Right kidney (tissue), 1 donor: ENCODE results near the gene TEX261.

Experiments used
- DNase-seq: peaks from one replicate; pipeline ENCODE4 v3.0.0-alpha.2; 2016

Gene TEX261

DNA sequence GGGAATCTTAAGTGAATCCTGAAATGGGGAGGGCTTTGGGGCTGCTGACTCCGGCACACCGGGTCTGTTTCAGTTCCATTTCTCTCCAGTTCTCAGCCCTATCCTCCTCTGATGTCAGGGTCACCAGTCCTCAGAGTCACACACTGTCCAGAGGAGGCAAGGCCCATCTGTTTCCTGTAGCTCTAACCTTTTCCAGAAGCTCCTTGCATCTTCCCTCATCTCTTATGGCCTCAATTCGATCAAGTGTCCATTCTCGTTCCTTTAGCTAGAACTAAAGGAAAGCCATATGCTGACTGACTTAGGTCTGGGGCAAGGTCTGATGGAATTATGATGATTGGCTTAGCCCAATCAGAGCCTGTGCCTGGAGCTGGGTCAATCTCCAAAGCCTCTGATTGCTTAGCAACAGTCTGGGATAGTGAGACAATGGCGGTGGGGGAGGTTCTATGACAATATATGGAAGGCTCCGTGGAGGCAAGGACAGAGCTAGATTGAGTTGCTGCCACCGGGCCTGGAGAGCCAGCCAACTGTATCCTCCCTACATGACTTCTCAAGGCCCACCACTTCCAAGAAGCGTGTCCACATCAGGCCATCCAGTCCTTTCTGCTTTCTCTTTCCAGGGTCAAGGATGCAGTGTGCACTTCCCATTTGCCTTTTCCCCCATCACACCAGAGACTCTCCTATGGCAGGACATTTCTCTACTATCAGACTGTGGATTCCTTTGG is 11.0 kb downstream of the TEX261 start:
- DNase-seq = no peak

DNA sequence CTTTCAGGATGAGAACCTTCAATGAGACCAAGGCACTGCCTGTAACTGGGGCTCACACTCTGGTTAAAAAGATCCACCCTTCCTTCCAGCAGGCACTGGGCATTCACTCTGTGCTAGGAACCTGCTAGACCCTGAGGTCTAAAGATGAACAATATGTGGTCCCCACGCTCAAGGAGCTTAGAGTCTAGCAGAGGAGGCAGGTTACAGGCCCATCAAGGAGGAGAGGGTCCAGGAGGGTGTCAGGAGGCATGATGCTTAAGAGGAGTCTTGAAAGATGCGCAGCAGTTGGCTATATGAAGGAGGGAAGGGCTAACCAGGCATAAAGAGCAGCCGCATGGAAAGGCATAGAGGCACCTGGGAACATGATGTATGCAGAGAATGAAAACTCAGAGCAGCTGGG is 11.7 kb downstream of the TEX261 start:
- no peak for DNase-seq

DNA sequence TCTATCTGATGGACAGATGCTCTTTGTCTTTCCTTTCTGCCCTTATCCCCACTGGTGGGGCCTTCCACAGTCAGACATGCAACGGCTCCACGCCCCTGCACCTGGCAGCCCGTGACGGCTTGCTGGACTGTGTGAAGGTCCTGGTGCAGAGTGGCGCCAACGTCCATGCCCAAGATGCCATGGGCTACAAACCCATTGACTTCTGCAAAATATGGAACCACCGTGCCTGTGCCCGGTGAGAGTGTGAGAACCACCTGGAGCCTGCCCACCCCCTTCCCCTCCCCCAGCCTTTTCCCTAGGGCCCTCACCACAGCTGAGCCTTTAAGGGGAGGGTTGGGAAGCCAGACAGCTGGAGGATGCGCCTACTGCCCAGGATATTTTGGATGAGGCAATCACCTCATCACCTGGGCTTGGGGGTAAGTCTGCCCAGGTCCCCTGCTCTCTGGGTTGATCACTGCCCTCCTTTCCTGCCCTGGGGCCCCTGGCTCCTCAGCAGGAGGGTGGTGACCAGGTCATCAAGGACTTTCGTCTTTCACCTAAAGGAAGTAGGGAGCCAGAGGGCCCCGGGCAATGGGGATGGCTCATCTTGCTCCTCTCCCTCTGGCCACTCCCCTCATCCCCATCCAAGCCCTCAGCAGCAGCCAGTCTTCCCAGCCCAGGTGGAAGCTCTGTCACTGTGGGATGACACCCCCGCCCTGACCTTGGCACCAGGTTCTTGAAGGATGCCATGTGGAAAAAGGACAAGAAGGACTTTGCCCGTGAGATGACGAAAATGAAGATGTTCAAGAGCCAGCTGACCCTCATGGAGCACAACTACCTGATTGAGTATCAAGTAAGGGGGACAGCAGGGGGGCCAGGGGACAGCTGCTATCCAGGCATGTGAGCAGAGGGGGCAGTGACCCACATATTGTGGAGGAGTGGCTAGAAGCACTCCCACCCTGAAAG is 12.5 kb downstream of the TEX261 start:
- no peak for DNase-seq

DNA sequence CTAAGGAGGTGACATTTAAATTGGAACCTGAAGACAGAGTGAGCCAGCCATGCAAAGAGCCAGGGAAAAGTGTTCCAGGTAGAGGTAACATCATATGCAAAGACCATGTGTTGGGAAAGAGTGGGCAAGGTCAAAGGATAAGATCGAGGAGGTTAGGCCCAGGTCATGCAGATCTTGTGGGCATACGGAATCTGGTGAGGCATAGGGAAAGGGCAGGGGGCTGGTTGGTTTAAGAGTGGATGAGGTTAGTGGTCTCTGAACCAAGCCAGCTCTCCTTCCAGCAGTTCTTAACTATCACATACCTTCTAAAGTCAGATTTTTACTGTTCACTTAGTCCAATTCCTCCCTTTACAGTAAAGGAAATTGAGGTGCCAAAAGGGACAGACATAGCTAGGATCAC is 13.3 kb downstream of the TEX261 start:
- no peak for DNase-seq

DNA sequence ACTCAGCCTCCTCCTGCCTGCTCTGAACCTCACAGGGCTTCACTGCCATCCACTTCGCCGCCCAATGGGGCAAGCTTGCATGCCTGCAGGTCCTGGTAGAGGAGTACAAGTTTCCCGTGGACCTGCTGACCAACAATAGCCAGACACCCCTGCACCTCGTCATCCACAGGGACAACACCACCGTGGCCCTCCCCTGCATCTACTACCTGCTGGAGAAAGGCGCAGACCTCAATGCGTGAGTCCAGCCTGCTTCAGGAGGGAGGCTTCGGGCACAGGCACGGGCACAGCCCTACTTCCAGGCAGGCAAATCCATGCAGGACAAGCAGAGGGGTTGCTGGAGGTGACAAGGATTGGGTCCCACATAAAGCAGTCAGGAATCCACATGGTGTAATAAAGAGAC is 15.0 kb downstream of the TEX261 start:
- DNase-seq = no peak

DNA sequence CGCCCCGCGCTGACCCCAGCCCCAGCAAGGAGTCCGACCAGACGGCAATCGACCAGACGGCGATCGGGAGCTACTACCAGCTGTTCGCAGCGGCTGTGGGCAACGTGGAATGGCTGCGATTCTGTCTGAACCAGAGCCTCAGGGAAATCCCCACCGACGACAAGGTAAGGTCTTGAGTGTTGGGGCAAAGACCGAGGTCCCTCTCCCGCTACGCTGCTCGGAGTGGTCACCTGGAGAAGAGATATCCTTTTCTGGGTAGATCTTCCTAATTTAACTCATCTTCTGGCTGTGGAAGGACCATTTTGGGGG is 15.5 kb downstream of the TEX261 start:
- DNase-seq = no peak

DNA sequence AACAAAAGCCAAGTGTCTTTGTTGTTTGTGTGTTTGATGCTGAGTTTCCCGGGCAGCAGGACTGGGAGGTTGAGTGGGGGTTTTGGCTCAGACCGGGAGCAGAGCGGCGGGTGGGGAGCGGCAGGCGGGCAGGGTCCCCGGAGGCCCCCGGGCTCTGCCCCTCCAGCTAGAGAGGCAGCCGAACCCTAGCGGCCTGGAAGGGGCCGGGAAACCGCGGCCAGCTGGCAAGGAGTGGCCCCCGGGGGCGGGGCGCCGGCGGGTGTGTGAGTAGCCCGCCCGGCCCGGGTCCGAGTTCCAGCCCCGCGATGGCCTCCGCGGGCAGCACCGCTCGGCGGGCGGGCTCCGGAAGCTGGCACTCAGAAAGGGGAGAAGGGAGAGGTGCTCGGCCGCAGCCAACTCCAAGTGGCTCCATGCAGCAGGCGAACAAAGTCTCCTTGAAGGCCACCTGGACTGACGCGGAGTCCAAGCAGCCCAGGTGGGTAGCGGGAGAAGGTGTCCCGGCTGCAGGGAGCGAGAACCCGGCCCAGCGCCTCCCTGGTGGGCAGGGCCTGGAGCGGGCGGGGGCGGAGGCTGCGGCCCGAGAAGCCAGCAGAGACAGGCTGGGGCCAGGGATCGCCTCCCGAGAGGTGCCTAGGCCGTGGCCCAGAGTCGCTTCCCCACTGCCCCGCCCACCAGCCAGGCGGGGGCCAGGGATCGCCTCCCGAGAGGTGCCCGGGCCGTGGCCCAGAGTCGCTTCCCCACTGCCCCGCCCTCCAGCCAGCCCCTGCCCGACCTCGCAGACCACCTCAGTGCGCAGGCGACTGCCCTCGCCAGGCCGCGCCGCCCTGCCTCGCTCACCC is 16.1 kb downstream of the TEX261 start, which contains the start of gene ANKRD53:
Gene ANKRD53, plus strand, starts transcription at position 290 of the 839 bp plus-strand sequence. Its CDS starts 16 bp downstream, at position 306.
- peak; percentile 75 for DNase-seq

DNA sequence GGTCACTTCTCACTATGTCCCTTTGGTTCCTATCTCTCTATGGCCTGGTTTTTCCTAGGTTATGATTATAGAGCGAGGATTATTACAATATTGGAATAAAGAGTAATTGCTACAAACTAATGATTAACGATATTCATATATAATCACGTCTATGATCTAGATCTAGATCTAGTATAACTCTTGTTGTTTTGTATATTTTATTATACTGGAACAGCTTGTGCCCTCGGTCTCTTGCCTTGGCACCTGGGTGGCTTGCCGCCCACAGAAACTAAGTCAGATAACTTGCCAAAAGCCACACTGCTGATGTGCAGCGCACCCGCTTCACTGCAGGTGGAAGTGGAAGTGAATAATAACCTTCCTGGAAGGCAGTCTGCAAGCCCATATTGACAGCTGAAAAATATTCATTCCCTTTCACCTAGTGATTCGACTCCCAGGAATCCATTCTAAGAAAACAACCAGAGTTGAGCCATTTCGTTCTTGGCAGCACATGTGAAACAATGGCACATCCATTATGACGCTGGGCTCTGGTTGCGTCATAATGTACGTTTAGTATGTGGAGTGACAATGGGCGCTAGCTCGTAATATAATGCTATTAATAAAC is 17.0 kb downstream of the TEX261 start:
- no peak for DNase-seq

DNA sequence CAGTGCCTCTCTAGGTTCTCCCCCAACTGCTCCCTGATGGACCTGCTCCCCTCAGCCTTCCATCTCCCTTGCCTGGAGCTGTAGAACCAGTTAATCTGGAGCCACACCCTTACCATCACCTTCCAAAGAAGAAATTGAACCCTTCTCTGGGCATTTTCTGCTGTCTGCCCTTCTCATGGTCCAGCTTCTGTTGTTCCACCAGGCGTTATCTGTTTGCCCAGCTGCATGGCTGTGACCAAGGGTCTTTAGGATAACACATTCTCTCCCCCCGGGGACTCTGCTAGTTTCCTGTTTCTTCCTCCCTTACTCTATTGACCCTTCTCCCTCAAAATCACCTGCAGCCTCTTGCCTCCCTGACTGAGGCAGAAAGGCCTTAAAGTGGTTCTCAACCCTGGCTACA is 19.4 kb downstream of the TEX261 start:
- no peak for DNase-seq

DNA sequence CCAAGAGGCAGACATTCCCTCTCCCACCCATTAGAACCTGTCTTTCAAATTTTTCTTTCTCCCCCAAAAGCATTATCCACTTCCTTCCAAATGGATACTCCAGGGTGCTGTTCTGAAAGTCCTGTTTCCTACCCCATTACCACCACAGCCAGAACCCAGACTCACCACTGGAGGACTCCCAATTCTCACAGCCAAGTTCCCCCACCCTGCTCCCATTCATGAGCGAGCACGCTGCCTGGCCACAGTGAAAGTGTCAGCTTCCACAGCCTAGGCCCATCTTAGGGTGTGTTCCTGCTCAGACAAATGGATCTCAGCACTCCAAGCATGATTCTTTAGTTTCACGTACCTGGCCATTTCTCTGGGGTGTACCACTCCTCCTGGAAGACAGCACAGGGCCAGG is 20.1 kb downstream of the TEX261 start:
- no peak for DNase-seq

DNA sequence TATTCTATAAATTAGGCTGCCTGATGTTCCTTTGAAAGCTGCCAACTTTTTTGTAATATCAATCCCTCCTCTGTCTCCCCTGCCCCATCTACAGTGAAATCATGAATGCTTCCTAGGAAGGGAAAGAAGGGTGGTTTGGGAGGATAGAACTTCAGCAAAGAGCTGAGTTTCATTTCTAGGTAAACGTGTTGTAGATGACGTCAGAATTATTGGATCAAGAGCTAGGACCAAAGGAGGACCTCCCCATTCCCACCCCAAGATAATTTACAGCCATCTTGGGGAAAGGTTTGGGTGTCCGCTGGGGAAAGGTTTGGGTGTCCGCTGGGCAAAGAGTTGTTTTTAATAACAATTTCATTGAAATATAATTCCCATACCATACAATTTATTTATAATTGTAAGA is 27.5 kb downstream of the TEX261 start:
- DNase-seq = no peak

DNA sequence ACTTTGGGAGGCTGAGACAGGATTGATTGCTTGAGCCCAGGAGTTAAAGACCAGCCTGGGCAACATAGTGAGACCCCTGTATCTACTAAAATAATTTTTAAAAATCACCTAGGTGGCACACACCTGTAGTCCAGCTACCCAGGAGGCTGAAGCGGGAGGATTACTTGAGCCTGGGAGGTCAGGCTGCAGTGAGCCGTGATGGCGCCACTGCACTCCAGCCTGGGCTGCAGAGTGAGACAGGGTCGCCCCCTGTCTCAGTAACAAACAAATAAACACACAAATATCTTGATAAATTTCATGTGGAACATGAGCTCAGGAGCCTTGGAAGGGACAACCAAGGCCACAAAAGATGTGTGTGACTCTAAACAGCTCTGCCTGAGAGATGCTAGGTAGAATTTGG is 28.0 kb downstream of the TEX261 start:
- no peak for DNase-seq

DNA sequence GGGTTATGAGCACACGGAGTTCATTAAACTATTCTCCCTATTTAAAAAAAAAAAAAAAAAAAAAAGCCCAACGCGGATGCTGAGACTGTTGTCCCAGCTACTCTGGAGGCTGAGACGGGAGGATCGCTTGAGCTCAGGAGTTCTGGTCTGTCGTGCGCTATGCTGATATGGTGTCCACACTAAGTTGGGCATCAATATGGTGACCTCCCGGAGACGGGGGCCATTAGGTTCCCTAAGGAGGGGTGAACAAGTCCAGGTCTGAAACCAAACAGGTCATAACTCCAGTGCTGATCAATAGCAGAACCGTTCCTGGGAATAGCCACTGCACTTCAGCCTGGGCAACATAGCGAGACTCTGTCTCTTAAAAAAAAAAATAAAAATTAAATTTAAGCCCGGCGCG is 29.2 kb downstream of the TEX261 start:
- no peak for DNase-seq

DNA sequence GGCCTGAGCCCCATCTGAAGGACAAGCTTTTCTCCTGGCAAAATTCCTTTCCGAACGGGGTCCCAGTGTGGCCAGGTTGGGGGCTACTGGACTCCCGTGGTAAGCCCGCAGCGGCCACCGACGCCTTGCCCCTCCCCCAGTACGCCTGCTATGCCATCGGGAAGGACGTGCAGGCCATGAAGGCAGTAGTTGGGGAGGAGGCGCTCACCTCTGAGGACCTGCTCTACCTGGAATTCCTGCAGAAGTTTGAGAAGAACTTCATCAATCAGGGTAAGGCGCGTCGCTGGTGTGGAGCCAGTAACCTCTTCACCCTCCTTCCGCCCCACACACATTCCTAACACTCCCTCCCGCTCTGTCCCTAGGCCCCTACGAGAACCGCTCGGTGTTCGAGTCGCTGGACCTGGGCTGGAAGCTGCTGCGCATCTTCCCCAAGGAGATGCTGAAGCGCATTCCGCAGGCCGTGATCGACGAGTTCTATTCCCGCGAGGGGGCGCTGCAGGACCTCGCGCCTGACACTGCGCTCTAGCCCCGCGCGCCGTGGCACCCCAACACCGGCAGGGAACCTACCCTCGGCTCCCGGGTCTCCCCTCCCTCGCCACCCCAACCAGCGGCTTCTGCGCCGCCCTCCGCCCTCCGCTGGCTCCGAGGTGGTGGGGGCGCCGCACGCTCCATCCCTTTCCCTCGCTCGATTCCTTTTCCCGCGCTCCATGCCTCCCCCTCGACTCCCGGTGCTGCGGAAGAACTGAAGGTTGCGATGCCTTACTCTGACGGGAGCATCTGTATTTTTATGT is 29.9 kb downstream of the TEX261 start:
- DNase-seq = peak; percentile 68

DNA sequence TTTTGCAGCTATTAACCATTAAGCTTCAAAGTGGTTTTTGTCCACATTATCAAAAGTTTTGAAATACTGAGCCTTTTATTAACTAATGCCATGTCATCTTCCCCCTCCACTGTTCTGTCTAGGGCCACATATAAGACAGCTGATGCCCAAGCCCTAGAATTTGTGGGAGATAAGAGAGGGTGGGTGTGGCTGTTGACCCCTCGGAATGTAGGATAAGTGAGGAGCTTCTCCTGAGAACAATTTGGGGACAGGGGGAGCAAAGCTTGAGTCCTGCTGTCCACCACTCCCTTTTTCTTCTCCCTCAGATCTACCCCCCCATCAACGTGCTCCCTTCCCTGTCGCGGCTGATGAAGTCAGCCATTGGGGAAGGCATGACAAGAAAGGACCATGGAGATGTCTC is 30.5 kb downstream of the TEX261 start:
- DNase-seq = no peak

DNA sequence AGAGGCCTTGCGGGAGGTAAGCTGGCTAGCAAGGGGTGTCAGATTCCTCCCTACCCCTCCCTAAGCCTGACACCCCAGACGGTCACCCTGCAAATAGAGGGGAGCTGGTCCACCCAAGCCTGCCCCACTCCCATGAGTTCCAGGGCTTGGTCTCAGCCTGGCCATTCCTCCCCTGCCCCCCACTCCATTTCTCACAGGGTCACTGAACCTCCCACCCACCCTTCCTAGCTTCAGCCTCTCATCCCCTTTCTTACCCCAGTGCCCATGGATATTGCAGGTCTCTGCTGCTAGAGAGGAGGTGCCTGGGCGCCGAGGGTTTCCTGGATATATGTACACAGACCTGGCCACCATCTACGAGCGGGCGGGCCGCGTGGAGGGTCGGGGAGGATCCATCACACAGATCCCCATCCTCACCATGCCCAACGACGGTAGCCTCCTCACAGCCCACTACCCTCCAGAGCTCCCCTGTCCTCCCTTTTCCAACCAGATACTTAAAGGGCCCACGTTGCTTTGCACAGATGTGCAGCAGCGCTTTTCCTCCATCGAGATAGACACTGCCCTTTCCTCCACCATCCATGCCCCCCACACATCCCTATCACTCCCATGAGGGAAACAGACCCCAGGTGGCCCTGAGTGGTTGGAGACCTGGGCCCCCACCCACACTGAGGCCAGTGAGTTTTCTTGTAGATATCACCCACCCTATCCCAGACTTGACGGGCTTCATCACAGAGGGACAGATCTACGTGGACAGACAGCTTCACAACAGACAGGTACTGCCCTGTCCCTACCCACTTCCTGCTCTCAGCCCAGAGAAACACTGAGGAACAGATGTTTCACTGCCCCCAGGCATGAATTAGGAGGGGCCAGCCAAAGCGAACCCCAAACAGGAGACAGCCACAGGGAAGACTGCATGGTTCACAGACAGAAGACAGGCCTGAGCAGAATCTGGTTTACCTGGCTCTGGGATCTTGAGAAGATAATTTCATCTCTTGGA is 31.5 kb downstream of the TEX261 start:
- no peak for DNase-seq

DNA sequence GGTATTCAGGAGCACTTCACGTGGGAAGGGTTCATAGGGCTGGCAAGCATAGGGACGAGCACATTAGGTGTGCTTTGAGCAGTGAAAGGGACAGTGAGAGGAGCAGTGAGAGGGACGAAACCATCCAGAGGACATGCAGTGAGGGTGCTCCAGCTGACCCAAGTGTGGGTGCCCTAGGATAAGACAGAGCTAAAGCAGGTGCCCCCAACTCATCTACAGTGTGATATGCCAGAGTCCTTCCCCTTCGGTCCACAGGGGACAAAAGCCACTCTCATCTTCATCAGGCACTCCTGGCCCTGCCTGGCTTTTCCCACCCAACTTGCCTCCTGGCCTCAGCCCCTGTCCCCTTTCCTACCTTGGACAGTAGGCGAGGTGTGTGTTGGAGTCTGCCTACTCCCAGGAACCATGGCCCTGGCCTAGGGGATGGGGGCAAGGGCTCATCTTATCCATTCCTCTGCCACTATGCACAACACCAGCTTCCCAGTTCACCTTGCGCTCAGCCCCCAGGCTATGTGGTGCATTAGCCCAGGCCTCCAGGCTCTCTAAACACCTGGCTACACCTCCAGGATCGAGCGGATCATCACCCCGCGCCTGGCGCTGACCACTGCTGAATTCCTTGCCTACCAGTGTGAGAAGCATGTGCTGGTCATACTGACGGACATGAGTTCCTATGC is 32.3 kb downstream of the TEX261 start:
- no peak for DNase-seq

DNA sequence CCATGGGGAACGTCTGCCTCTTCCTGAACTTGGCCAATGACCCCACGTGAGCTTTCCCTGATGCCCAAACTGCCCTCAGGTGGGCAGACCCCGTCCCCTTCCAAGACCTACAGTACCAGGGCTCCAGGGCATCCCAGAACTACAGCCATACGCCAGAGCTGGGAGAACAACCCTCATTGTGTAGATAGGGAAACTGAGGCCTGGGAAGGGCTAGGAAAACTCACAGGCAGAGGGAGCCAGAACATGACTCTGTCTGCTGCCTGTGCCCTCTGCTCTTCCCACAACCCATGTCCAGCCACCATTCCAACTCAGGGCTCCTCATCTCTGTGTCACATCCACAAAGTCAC is 33.1 kb downstream of the TEX261 start:
- DNase-seq = no peak

DNA sequence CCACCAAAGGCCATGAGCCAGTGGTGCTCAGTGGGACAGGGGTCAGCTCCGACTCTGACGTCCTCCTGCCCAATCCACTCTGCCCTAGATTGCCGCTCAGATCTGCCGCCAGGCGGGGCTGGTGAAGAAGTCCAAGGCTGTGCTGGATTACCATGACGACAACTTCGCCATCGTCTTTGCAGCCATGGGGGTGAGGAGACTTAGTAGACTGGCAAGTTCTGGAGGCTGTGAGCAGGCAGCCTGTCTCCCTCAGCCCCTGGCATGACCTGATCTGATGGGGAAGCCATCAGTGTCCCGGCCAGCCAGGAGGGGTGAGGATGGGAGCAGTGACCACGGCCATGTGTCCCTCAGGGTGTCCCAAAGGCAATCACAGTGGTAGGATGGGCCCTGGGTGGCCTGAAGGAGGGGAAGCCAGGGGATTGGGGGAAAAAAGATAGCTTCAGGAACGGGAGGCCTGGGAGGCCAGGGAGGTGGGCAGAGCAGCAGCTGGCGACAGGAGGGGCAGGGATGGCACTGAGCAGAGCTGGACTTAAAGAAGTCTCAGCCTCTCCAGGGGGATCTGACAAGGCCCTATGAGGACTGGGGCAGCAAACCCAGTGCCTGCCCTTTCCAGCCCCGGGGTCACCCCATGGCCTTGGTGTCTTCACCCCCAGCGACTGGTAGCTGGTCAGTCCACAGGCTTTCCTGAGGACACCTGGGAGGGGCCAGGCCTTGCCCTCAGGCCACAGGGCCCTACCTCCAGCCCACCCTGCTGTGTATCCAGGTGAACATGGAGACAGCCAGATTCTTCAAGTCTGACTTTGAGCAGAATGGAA is 33.6 kb downstream of the TEX261 start:
- no peak for DNase-seq
